ENCODE measurements around the gene COL4A2.

DNA sequence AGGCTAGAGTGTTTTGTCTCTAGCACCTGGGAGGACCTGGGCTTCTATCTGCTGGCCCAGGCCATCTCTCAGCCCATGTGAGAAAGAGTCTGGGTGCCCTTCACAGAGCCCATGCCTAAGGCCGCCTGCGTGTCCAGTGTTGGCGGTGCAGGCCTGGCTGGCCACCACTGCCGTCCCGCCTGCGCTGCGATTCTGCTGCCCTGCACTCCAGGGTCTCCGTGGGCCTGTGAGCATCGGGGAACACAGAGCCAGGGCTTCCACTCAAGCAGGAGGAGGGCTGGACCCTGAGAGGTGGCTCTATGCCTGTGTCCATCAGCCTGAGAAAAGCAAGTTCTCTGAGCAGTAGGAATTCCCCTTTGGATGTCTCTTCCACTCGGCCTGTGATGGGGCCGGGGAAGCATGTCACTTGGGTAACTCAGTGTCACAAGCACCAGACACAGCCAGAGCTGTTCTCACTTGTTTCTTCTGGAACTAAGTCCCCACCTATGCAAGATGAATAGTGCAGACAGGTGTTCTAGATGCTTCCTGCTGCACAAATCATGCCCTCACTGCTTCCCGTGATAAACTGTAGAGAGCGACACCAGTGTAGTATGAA lies 160.5 kb downstream of the COL4A2 start:
- TF ChIP-seq, protein P1, sequence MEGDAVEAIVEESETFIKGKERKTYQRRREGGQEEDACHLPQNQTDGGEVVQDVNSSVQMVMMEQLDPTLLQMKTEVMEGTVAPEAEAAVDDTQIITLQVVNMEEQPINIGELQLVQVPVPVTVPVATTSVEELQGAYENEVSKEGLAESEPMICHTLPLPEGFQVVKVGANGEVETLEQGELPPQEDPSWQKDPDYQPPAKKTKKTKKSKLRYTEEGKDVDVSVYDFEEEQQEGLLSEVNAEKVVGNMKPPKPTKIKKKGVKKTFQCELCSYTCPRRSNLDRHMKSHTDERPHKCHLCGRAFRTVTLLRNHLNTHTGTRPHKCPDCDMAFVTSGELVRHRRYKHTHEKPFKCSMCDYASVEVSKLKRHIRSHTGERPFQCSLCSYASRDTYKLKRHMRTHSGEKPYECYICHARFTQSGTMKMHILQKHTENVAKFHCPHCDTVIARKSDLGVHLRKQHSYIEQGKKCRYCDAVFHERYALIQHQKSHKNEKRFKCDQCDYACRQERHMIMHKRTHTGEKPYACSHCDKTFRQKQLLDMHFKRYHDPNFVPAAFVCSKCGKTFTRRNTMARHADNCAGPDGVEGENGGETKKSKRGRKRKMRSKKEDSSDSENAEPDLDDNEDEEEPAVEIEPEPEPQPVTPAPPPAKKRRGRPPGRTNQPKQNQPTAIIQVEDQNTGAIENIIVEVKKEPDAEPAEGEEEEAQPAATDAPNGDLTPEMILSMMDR (IDR thresholded peaks at IDR 0.05): no peak
- no peak for TF ChIP-seq POLR2A (IDR thresholded peaks at IDR 0.05)
- TF ChIP-seq EP300 (IDR thresholded peaks at IDR 0.05): no peak

Measured in suprapubic skin (tissue), 3 donors.